Placental epithelial cell (primary cell): ENCODE results near the gene NKRF. TPM values are rescaled to one million over a fixed set of nuclear protein-coding genes. Genes with fewer than 3 reads are reported as not detected.

ENCODE experiments used
- small RNA-seq: library from RNA; depleted of rRNA; stranded (forward); fragments of <200 nt; gene quantifications from one replicate; pipeline ENCODE3, GENCODE V24; 2012
- total RNA-seq: library from RNA; depleted of rRNA; stranded (reverse); fragments of >200 nt; gene quantifications from 2 replicates; pipeline ENCODE4 v1.2.3, GENCODE V29; 2012

NKRF gene
- total RNA-seq, result 2.8 and 3.5 TPM in 2 replicates

GRCh38 chrX:119606280-119607017 lies at the start of gene NKRF:
TSS of gene NKRF (minus strand) at chrX:119606424.

GRCh38 chrX:119574394-119575266 lies 31.6 kb downstream of the NKRF start, which contains the start of gene UBE2A:
TSS of gene UBE2A (plus strand) at chrX:119574563. CDS start at chrX:119574712, 149 bp downstream.

GRCh38 chrX:119565107-119565663 lies 41.0 kb downstream of the NKRF start, which contains the start of gene STEEP1:
TSS of gene STEEP1 (minus strand) at chrX:119565409. CDS start at chrX:119565355, 54 bp downstream.

Small RNAs within 50 kb of the gene (small RNA-seq; reads per million reads assigned to genes)
- gene MIR766, result 0.32 reads per million, percentile 8 among the genes with 10 or more reads in this experiment

Other genes starting within 250 kb of the NKRF start
- 6.7 and 8.1 TPM in 2 replicates for gene SLC25A43, start 207.1 kb downstream of the NKRF start, total RNA-seq
- gene SLC25A5, start 138.0 kb downstream of the NKRF start, total RNA-seq, result 84.4 and 193 TPM in 2 replicates
- 21.0 and 33.8 TPM in 2 replicates for gene STEEP1, start 41.0 kb downstream of the NKRF start, total RNA-seq
- gene UBE2A, start 31.9 kb downstream of the NKRF start, total RNA-seq, result 24.7 and 41.1 TPM in 2 replicates
- 3.5 and 4.8 TPM in 2 replicates for gene SEPTIN6, start 86.7 kb upstream of the NKRF start, total RNA-seq
- gene SOWAHD, start 152.2 kb upstream of the NKRF start, total RNA-seq, result not detected in 2 replicates
- gene RPL39, start 185.2 kb upstream of the NKRF start, total RNA-seq, result 1,157 and 1,530 TPM in 2 replicates
- 0.43 and 3.1 TPM in 2 replicates for gene UPF3B, start 246.5 kb upstream of the NKRF start, total RNA-seq